ENCODE data around the gene SPATA24. TPM values are rescaled to one million over a fixed set of nuclear protein-coding genes. Genes with fewer than 3 reads are reported as not detected.

The SPATA24 gene
- total and polyA plus RNA-seq, 2 of the 13 experiments (the other 11 are each of a cell fraction or from before 2014, with no cell fraction given) = 6.0 to 11.1 TPM

GRCh38 chr5:139388198-139388821 is 15.6 kb downstream of the SPATA24 start (continued):
- TF ChIP-seq TFDP1 (CRISPR knock-in tag; IDR thresholded peaks at IDR 0.05; ENCODE audit: borderline replicate concordance) (no peak), ZNF614 (CRISPR knock-in tag; IDR thresholded peaks at IDR 0.05; ENCODE audit: borderline replicate concordance) (no peak), SMAD9 (CRISPR knock-in tag; IDR thresholded peaks at IDR 0.05) (no peak), IKZF1 (IDR thresholded peaks at IDR 0.05) (no peak), ZNF619 (CRISPR knock-in tag; IDR thresholded peaks at IDR 0.05) (no peak), ZNF766 (CRISPR knock-in tag; IDR thresholded peaks at IDR 0.05; ENCODE audit: borderline replicate concordance) (no peak), ZNF225 (CRISPR knock-in tag; IDR thresholded peaks at IDR 0.05) (0 out of 2 replicates have a peak, but pooled peaks have one; percentile 29), ZNF20 (CRISPR knock-in tag; IDR thresholded peaks at IDR 0.05) (no peak), FOXO4 (CRISPR knock-in tag; conservative IDR thresholded peaks at IDR 0.05) (0 out of 2 replicates have a peak, but pooled peaks have one; percentile 71), CTCF (CRISPR knock-in tag; IDR thresholded peaks at IDR 0.05) (peak; percentile 2), ZNF138 (CRISPR knock-in tag; IDR thresholded peaks at IDR 0.05; ENCODE audit: low read depth) (no peak), ZBTB20 (CRISPR knock-in tag; IDR thresholded peaks at IDR 0.05; ENCODE audit: borderline replicate concordance, low read depth) (peak; percentile 36; the same call in 1 of the 2 replicates), POLR2AphosphoS5 (IDR thresholded peaks at IDR 0.05; ENCODE audit: low read depth, low read length) (peak; percentile 25; the same call in 1 of the 2 replicates), BCL6 (CRISPR knock-in tag; IDR thresholded peaks at IDR 0.05) (peak; percentile 58; the same call in 1 of the 2 replicates), ZBTB39 (CRISPR knock-in tag; IDR thresholded peaks at IDR 0.05) (0 out of 2 replicates have a peak, but pooled peaks have one; percentile 59), ZBTB26 (CRISPR knock-in tag; IDR thresholded peaks at IDR 0.05; ENCODE audit: borderline replicate concordance) (no peak), SPEN (CRISPR knock-in tag; IDR thresholded peaks at IDR 0.05; ENCODE audit: low read depth) (no peak), ATF1 (CRISPR knock-in tag; IDR thresholded peaks at IDR 0.05) (peak; percentile 39; the same call in 1 of the 2 replicates), TFAP4 (IDR thresholded peaks at IDR 0.05; ENCODE audit: borderline replicate concordance, low read depth) (peak; percentile 43; the same call in 1 of the 2 replicates), ZNF792 (CRISPR knock-in tag; IDR thresholded peaks at IDR 0.05) (no peak), ZNF788 (CRISPR knock-in tag; IDR thresholded peaks at IDR 0.05; ENCODE audit: borderline replicate concordance) (peak; percentile 78; the same call in 1 of the 2 replicates), NR2F6 (IDR thresholded peaks at IDR 0.05) (peak; percentile 39; the same call in 1 of the 2 replicates), NR2F6 (CRISPR knock-in tag; IDR thresholded peaks at IDR 0.05) (no peak; the same call in 1 of the 2 replicates)

All from HepG2 (cell line).